PC-3 (cell line): ENCODE results near the gene C3orf52.

Experiments used
- EZH2 ChIP-seq: fragments of 300-600 bp; sonication (generic); IDR thresholded peaks from one replicate; pipeline ENCODE4 v1.6.1; 2017; ENCODE audit warnings: antibody characterized with exemption, mild to moderate bottlenecking, low read length; ENCODE audit not compliant: unreplicated experiment
- TF ChIP-seq, protein P1 (sequence below): fragments of 300-600 bp; sonication (generic); conservative IDR thresholded peaks from 2 replicates; pipeline ENCODE4 v1.5.1; 2017; ENCODE audit warnings: antibody characterized with exemption, low read depth, mild to moderate bottlenecking, low read length

GRCh38 chr3:112132088-112132487 lies 45.9 kb downstream of the C3orf52 start:
- TF ChIP-seq, protein P1, sequence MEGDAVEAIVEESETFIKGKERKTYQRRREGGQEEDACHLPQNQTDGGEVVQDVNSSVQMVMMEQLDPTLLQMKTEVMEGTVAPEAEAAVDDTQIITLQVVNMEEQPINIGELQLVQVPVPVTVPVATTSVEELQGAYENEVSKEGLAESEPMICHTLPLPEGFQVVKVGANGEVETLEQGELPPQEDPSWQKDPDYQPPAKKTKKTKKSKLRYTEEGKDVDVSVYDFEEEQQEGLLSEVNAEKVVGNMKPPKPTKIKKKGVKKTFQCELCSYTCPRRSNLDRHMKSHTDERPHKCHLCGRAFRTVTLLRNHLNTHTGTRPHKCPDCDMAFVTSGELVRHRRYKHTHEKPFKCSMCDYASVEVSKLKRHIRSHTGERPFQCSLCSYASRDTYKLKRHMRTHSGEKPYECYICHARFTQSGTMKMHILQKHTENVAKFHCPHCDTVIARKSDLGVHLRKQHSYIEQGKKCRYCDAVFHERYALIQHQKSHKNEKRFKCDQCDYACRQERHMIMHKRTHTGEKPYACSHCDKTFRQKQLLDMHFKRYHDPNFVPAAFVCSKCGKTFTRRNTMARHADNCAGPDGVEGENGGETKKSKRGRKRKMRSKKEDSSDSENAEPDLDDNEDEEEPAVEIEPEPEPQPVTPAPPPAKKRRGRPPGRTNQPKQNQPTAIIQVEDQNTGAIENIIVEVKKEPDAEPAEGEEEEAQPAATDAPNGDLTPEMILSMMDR, result no peak
- no peak for TF ChIP-seq EZH2
